Left colon (tissue), 2 donors: Measurements from ENCODE around the gene ZNF717. TPM values are rescaled to one million over a fixed set of nuclear protein-coding genes. Genes with fewer than 3 reads are reported as not detected.

Experiments
- microRNA-seq, 2 donors: library from miRNA; unstranded; fragments of <30 nt; microRNA quantifications; one replicate each; pipeline versions ENCODE4 v1.1.0 to v1.2.0, GENCODE V29; 2020
- total RNA-seq, 2 donors: library from RNA; stranded (reverse); fragmentation: NEBNext Ultra II Directional; extraction: Animal tissue kit (Norgen Biotek cat#: 25700); gene quantifications; one replicate each; pipeline ENCODE4 v1.2.1, GENCODE V29; 2021
- donor health status: DM: no; HTN: no; CAD: no.
- donor health status: DM: yes; HTN: yes; CAD: no.

ZNF717 gene
- total RNA-seq, 2 donors from 2014 or later = 9.2 to 9.3 TPM

Small RNA genes lying within 50 kb of the gene (microRNA-seq; reads per million reads assigned to microRNA genes)
- 0 reads per million in 2 donors for gene MIR4273

Other genes starting within 250 kb of the ZNF717 start
- gene FRG2C, start 121.2 kb downstream of the ZNF717 start, total RNA-seq = not detected